ENCODE results near the gene C19orf67. TPM values are rescaled to one million over a fixed set of nuclear protein-coding genes. Genes with fewer than 3 reads are reported as not detected.
"Not testable (repeated sequence)": the region's sequence is repeated elsewhere in the genome, so short reads cannot be mapped to it uniquely, and the experiment has no call there.

The C19orf67 gene
- polyA plus RNA-seq, 1 donor from 2014 or later = not detected

DNA sequence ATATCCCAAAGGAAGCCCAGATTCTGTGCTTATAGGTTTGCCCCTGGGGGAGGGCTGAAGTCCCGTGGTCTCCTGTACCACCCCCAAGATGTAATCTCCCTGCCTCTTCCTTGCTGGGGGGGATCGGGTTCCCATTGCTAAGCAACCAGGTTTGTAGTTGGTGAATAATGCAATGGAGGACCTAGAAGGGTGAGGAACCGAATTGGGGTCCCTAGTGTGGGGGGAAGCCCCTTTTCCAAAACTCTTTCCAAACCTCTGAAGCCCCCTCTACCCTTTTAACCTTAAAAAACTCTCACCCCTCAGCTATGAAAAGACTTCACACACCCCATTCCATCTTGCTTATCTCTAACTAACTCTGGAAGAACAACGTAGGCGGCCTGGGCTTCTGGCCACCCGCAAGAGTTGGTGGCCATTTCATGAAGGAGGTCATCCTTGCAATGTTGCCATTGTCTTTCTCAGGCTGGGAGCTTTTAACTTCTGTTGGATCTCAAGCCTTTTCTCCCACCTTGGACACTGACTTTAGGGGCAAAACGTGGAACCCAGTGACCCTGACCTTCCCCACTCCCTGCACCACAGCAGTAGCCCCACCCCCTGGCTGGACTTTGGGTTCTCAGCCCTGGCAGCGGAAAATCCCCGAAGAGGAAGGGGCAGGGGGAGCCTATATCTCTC, 24.4 kb downstream of the C19orf67 start:
- no peak overlapping the region for H3K4me3 Mint-ChIP-seq
- peaks cover 0 to under 1% (median 0%) of the 10 kb centered on the region in 3 donors for H3K9me3 Mint-ChIP-seq

DNA sequence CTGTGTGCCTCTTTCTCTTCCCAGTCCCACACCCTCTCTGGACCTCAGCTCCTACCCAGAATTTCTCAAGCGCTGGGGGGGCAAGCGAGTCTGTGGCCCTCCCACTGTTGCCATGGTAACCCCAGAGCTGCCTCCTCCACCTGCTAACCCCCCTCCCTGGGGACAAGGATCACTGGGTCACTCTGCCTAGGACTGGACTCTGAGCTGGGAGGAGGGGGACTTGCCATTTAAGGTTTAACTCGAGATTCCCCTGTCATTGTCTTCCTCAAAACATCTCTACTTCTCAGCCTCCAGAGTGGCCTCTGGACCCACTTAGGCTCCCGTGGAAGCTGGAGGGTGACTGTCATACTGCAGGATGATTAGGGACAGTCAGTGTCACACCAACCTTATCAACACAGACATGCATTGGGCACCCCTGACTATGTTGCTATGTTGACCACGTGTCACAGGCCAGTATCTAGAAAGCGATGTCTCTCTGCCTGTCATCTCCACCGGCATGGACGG, 25.9 kb downstream of the C19orf67 start:
- peaks cover 2% of the 10 kb centered on the region for H3K36me3 Mint-ChIP-seq
- H3K27ac Mint-ChIP-seq = no peak overlapping the region
- H3K4me3 Mint-ChIP-seq = peak overlapping the region in 1 of 4 donors; percentile 9
- peaks cover 0 to 3% (median 3%) of the 10 kb centered on the region in 3 donors for H3K4me1 Mint-ChIP-seq
- H3K9me3 Mint-ChIP-seq = no peaks in the 10 kb centered on the region
- H3K27me3 Mint-ChIP-seq = peaks cover 23% of the 10 kb centered on the region

More for the DNA sequence above, 24.4 kb downstream of the C19orf67 start:
- Mint-ChIP-seq H3K27ac (no peak overlapping the region), H3K4me1 (peaks cover 0 to 3% (median 3%) of the 10 kb centered on the region in 3 donors), H3K27me3 (peaks cover 23% of the 10 kb centered on the region), H3K36me3 (peaks cover 2% of the 10 kb centered on the region)

DNA sequence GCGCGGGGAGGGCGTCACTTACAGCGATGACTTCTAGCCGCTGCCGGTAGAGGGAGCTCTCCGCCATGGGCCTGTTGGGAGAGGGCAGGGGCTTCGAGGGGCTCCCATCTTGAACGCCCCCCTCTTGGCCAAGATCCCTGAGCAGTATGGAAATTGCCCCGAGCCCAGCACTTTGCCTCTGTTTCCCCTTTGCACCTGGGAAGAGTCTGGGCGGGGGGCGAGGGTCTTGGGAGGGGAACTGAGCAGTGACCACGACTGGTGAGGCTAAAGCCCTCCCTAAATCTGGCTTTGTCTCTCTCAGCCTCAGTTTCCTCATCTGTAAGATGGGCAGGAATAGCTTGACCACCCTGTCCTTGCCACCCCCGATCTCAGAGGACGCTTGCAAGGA, 26.5 kb downstream of the C19orf67 start:
- Mint-ChIP-seq H3K36me3 (peaks cover 2% of the 10 kb centered on the region), H3K4me1 (peaks cover 0 to 3% (median 3%) of the 10 kb centered on the region in 3 donors), H3K27me3 (peaks cover 23% of the 10 kb centered on the region), H3K27ac (no peak overlapping the region), H3K4me3 (no peak overlapping the region), H3K9me3 (no peaks in the 10 kb centered on the region)

DNA sequence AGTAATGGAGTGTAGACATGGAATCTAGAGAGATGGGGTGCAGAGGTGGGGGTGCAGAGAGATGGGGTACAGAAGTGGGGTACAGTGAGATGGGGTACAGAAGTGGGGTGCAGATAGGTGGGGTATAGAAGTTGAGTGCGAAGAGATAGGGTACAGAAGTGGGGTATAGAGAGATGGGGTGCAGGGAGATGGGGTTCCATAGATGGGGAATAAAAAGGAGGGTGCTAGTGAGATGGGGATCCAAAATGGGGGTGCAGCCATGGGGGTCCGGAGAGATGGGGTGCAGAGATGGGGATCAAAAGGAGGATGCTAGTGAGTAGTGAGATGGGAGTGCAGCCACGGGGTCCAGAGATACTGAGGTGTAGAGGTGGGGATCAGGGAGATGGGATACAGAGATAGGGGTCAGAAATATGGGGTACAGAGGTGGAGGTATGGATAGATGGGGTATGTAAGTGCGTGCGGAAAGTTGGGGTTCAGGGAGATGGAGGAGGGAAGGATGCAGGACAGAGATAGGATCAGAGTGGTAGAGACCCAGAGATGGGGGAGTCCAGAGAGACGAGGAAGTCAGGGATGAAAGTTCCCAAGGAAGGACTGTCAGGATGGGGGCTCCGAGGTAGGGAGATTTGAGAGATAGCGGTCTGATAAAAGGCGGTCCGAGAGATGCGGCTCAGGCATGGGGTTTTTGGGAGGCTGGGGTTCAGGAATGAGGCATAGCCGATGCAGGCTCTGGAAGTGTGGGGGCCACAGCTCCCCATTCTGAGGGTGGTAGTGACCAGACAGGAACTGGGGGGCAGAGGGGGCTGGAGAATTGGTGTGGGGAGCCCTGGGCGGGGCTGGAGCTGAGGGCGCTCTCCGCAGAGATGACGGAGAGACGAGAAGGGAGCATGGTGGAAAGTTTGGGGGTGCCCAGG, 27.1 kb downstream of the C19orf67 start:
- peaks cover 23% of the 10 kb centered on the region for H3K27me3 Mint-ChIP-seq
- H3K27ac Mint-ChIP-seq = no peak overlapping the region
- H3K36me3 Mint-ChIP-seq = peaks cover 2% of the 10 kb centered on the region
- H3K9me3 Mint-ChIP-seq = no peaks in the 10 kb centered on the region
- peaks cover 0 to 3% (median 3%) of the 10 kb centered on the region in 3 donors for H3K4me1 Mint-ChIP-seq
- peak overlapping the region in 2 of 4 donors; percentile 72 to 79 for H3K4me3 Mint-ChIP-seq

DNA sequence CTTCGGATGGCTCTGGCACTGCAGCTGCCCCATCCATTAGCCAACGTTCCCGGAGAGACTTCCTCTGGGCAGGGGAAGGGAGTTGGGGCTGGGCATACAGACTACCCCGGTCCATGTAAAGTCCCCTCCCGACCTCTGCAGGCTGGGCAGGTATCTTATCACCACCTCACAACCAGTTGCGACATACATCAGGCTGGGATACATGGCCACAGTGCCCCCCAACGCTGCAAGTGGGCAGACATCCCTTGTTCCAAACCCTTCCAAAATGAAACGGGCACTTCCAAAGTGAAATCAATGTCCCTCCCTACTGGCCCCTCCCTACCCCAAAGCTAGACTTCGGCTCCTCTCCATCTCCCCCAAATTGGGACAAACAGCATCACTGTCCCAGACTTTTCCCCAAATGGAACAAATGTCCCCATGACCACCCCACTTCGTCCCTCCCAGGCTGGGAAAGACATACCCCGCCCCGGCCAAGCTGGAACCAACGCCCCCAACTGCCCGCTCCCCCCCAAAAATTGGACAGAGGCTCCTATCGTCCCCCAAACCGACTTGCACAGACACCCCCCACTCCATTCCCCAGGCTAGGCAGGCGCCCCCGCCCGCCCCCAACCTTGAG, 28.7 kb downstream of the C19orf67 start:
- Mint-ChIP-seq H3K4me1 (peaks cover 0 to 3% (median 3%) of the 10 kb centered on the region in 3 donors), H3K9me3 (peaks cover 0 to 2% (median 0%) of the 10 kb centered on the region in 3 donors), H3K27me3 (peaks cover 23% of the 10 kb centered on the region), H3K36me3 (peaks cover 4% of the 10 kb centered on the region), H3K27ac (no peak overlapping the region), H3K4me3 (peak overlapping the region in 3 of 4 donors; percentile 23 to 72 (median 30))

DNA sequence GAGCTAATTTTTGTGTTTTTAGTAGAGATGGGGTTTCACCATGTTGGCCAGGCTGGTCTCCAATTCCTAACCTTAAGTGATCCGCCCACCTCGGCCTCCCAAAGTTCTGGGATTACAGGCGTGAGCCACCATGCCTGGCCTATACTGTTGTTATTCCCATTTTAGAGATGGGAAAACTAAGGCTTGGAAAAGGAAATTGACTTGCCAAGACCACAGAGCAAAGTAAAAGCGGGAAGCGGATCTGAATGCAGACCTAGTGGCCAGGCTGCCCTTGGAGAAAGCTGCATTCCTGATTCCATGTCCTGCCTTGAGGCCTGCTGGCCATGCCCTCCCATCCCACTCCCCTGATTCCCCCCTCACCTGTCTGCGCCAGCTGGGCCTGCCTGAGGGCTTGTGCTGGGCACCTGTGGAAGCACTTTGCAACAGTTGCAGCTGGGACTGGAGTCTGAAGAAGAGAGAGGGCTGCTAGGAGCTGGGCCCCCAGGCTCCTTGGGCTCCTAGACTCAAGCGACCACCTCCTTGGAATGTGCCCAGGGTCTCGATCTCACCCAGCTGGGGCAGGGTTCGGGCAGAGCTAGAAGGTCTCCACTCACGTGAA, 29.4 kb downstream of the C19orf67 start:
- peaks cover 0 to 2% (median 0%) of the 10 kb centered on the region in 3 donors for H3K9me3 Mint-ChIP-seq
- H3K27ac Mint-ChIP-seq = no peak overlapping the region
- peaks cover 0 to 3% (median 3%) of the 10 kb centered on the region in 3 donors for H3K4me1 Mint-ChIP-seq
- H3K36me3 Mint-ChIP-seq = peaks cover 4% of the 10 kb centered on the region
- H3K27me3 Mint-ChIP-seq = peaks cover 23% of the 10 kb centered on the region
- H3K4me3 Mint-ChIP-seq = no peak overlapping the region

DNA sequence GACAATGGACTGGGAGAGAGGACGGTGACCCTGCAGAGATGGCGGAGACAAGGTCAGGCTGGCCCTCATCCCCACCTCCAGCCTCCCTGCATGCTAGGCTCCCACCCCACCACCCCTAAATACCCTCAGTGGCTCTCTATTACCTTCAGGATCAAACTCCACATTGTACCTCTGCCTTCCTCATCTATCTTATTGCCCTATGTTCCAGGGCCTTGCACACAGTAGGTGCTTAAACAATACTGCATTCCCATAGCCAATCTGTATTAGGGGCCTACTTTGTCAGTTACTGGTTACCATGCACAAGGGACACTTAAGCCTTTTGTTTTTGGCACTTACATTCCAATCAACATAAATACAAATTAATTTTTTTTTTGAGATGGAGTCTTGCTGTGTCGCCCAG, 30.2 kb downstream of the C19orf67 start:
- Mint-ChIP-seq H3K36me3 (peaks cover 5% of the 10 kb centered on the region), H3K4me1 (peaks cover 0 to 4% (median 3%) of the 10 kb centered on the region in 3 donors)

DNA sequence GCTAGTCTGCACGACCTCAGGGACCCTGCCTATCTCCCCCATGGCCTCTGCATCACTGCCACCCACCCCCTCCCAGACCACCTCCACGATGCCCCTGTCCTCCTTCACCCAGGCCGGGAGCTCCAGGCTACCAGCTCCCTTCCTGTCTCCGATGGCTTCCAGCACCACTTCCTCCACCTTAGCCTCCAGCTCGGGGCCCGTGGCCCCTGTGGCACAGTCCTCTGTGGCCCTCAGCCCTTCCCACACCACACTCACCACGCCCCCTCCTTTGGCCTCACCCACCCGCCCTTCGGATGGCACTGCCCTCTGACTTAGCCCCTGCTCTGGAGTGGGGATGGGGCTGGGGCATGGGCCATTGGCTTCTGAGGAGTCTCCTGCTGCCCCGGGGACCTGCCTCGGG, 30.9 kb downstream of the C19orf67 start:
- H3K9me3 Mint-ChIP-seq = peaks cover 0 to 2% (median 0%) of the 10 kb centered on the region in 3 donors
- H3K36me3 Mint-ChIP-seq = peaks cover 5% of the 10 kb centered on the region
- peaks cover 20% of the 10 kb centered on the region for H3K27me3 Mint-ChIP-seq
- peaks cover 0 to 4% (median 3%) of the 10 kb centered on the region in 3 donors for H3K4me1 Mint-ChIP-seq
- no peak overlapping the region for H3K27ac Mint-ChIP-seq
- H3K4me3 Mint-ChIP-seq = no peak overlapping the region

More for the DNA sequence above, 30.2 kb downstream of the C19orf67 start:
- peaks cover 23% of the 10 kb centered on the region for H3K27me3 Mint-ChIP-seq
- no peak overlapping the region for H3K4me3 Mint-ChIP-seq
- peak overlapping the region in 1 of 3 donors; percentile 17 for H3K27ac Mint-ChIP-seq
- H3K9me3 Mint-ChIP-seq = peaks cover 0 to 2% (median 0%) of the 10 kb centered on the region in 3 donors

GRCh38 chr19:14054099-14054498, 31.5 kb downstream of the C19orf67 start:
- H3K27ac Mint-ChIP-seq = peak overlapping the region in 1 of 3 donors; percentile 10
- peaks cover 0 to 4% (median 3%) of the 10 kb centered on the region in 3 donors for H3K4me1 Mint-ChIP-seq
- H3K36me3 Mint-ChIP-seq = peaks cover 5% of the 10 kb centered on the region
- no peak overlapping the region for H3K4me3 Mint-ChIP-seq
- peaks cover 15% of the 10 kb centered on the region for H3K27me3 Mint-ChIP-seq
- H3K9me3 Mint-ChIP-seq = peaks cover 0 to 2% (median 0%) of the 10 kb centered on the region in 3 donors

GRCh38 chr19:14053500-14053899, 32.1 kb downstream of the C19orf67 start:
- Mint-ChIP-seq H3K9me3 (peaks cover 0 to 2% (median 0%) of the 10 kb centered on the region in 3 donors), H3K27me3 (peaks cover 10% of the 10 kb centered on the region), H3K36me3 (peaks cover 8% of the 10 kb centered on the region), H3K4me1 (peaks cover 0 to 3% (median 1%) of the 10 kb centered on the region in 3 donors), H3K27ac (peak overlapping the region in 1 of 3 donors; percentile 82), H3K4me3 (no peak overlapping the region)

DNA sequence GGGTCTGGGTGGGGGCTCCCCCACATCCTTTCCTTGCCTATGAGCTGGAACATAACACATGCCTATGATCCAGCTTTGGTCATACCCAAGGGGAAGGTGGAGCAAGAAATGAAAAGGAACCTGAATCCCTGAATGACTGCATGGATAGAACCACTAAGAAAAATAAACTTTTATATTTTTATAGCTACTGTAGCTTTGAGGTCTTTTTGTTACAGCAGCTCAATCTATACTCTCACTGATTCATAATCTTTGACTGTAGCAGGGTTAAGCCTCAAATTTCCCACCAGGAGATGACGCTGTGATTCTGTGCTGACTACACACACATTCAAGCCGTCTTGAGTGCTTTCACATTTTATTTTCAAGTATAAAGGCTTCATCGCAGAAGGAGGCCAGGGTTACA, 32.6 kb downstream of the C19orf67 start:
- peaks cover 11% of the 10 kb centered on the region for H3K36me3 Mint-ChIP-seq
- H3K9me3 Mint-ChIP-seq = peaks cover 0 to 2% (median 0%) of the 10 kb centered on the region in 3 donors
- peak overlapping the region in 1 of 3 donors; percentile 82 for H3K27ac Mint-ChIP-seq
- H3K4me3 Mint-ChIP-seq = no peak overlapping the region
- peaks cover 0 to 1% (median 0%) of the 10 kb centered on the region in 3 donors for H3K4me1 Mint-ChIP-seq
- H3K27me3 Mint-ChIP-seq = peaks cover 10% of the 10 kb centered on the region

- peaks cover 6% of the 10 kb centered on the region for H3K27me3 Mint-ChIP-seq
- no peak overlapping the region for H3K4me3 Mint-ChIP-seq
- peaks cover 0 to 2% (median 0%) of the 10 kb centered on the region in 3 donors for H3K9me3 Mint-ChIP-seq
- peaks cover 0 to 1% (median 0%) of the 10 kb centered on the region in 3 donors for H3K4me1 Mint-ChIP-seq
- H3K27ac Mint-ChIP-seq = peak overlapping the region in 1 of 3 donors; percentile 82
- peaks cover 11% of the 10 kb centered on the region for H3K36me3 Mint-ChIP-seq
These were observed 33.1 kb downstream of the C19orf67 start for GRCh38 chr19:14052470-14052869.

DNA sequence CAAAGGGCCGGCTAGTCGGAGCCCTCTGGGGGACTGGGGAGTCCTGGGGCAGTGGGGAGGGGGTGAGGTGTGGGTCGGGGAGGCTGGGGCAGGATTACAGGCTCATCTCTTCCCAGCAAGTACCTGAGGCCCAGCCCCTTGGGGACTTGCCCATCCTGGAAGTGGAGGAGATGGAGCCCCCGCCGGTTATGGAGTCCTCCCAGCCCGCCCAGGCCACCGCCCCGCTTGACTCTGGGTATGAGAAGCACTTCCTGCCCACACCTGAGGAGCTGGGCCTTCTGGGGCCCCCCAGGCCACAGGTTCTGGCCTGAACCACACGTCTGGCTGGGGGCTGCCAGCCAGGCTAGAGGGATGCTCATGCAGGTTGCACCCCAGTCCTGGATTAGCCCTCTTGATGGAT, 33.6 kb downstream of the C19orf67 start:
- H3K9me3 Mint-ChIP-seq = peaks cover 0 to 2% (median 0%) of the 10 kb centered on the region in 3 donors

DNA sequence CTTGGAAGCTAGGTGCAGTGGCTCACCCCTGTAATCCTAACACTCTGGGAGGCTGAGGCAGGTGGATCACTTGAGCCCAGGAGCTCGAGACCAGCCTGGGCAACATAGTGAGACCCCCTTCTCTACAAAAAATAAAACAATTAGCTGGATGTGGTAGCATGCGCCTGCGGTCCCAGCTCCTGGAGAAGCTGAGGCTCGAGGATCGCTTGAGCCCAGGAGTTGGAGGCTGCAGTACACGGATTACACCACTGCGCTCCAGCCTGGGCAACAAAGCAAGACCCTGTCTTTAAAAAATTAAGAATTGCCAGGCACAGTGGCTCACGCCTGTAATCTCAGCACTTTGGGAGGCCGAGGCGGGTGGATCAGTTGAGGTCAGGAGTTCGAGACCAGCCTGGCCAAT, 34.6 kb downstream of the C19orf67 start:
- H3K9me3 Mint-ChIP-seq, H3K4me1 Mint-ChIP-seq, H3K4me3 Mint-ChIP-seq, H3K27me3 Mint-ChIP-seq: not testable (repeated sequence)
- peak overlapping the region in 1 of 3 donors; percentile 23 for H3K27ac Mint-ChIP-seq
- H3K36me3 Mint-ChIP-seq = peaks cover 11% of the 10 kb centered on the region

More for the DNA sequence above, 33.6 kb downstream of the C19orf67 start:
- Mint-ChIP-seq H3K4me3 (no peak overlapping the region), H3K27ac (no peak overlapping the region), H3K27me3 (peaks cover 3% of the 10 kb centered on the region), H3K4me1 (peaks cover 0 to 1% (median 0%) of the 10 kb centered on the region in 3 donors), H3K36me3 (peaks cover 11% of the 10 kb centered on the region)

Measured in IgD-negative memory B cell (primary cell).